Activated CD8-positive, alpha-beta memory T cell treated with anti-CD3 and anti-CD28 coated beads, Interleukin-2, amount 50 U/mL, for 4 hours (primary cell): Measurements from ENCODE around the gene MEGF8.

Experiments used
- DNase-seq: peaks from one replicate; pipeline ENCODE4 v3.0.0-alpha.2; 2020

The MEGF8 gene

DNA sequence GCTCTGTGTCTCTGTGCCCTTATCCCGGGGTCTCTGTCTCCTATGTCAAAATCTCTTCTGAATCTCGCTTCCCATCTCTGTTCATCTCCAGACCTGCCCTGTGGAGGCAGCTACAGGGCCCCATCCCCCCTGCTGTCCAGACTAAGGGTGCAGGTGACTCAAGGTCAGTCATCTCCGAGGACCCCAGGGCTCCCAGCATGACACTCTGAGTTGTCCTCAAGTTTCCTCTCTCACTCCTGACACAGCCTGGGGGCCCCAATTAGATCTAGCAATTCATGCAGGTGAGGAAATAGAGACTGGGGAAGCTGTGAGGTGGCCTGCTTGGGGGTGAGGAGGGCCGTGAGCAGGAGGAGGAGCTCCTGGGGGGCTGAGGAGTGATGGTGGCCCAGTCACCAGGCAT is 66.7 kb downstream of the MEGF8 start:
- DNase-seq, result no peak

DNA sequence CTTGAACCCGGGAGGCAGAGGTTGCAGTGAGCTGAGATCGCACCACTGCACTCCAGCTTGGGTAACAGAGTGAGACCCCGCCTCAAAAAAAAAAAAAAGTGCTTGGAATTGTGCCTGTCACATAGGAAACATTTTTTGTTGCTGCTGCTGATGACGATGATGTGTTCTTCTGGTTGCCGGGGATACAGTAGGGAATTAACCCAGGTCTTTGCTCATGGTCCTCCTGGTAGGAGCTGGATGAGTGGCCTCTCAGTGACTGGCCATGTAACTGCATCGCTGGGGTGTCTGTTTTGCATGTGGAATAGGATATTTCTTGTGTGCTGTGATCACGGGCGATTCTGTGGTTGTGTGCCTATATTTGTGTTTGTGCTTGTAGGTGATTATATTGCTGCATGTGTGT is 69.3 kb downstream of the MEGF8 start:
- DNase-seq, result no peak

DNA sequence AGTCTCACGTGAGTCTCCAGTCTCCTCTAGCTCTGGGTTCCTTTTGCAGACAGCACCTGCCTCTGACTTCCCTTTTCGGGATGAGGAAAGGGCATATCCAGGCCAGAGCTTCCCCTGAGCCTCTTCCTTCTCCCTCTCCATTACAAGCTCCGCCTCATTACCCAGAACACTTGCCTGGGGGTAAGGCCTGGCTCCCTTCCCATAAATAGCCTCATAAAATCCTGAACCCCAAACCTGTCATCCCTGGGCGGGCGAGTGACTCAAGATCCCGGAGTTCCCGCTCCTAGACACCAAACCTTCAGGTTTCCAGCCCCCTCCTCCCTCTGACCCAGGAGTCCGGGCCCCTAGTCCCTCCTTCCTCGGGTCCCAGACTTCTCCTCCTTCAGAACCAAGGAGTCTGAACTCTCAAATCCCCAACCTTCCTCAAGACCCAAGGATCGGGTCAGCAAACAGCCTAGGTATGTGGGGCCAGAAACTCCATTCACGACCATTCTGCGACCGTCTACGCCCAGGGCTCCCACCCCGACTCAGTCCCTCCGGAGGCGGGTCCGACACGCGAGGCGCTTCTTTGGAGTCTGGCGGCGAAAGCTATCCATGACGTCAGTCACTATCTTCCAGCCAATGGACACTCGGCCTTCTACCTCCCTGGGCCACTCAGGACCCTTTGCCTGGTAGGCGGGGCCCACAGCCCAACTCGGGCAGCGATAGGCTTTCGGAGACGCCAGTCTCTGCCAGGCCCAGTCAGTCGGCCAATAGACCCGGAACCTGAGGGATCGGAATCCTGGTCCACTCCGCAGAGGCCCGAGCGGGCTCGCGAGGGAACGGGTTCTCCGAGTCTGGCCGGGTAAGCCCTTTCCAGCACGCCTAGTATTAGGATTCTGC is 71.2 kb downstream of the MEGF8 start:
- peak; percentile 90 for DNase-seq

DNA sequence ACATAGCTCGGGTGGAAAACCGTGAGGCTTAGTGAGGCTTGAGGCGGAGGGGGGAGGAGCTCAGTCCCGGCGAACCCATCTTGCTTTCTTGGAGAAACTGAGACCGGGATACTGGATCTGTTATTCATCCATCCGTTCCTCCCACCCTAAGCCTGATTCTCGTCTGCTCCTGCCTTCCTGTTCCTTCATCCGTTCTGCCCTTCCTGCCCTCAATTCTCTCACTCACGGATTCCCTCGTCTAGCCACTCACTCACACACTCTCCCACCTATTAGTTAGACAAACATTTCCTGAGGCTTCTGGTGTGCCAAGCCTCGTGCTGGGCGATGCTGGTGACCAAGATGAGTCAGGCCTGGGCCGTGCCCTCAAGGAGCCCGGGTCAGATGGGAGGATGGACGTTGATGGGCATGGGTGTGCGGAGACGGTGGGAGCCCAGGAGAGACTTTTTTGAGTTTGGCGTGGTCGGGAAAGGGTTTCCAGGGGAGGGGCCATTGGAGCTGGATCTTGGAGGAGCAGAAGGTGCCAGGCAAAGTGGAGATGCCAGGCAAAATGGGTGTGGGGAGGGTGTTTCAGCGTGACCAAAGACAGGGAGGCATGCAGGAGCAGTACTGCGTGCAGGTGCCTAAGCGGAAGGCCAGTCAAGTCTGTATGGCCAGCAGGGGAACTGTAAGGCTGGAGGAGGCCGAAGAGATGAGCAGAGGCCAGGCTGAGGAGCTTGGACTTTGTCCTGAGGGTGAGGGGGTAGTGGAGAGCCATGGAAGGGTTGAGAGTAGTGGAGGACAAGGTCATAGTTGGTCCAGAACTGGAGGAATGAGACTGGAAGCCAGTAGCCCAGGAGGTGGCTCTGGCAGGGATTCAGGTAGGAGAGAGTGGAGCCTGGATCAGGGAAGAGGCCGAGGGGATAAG is 72.1 kb downstream of the MEGF8 start:
- DNase-seq, result no peak

DNA sequence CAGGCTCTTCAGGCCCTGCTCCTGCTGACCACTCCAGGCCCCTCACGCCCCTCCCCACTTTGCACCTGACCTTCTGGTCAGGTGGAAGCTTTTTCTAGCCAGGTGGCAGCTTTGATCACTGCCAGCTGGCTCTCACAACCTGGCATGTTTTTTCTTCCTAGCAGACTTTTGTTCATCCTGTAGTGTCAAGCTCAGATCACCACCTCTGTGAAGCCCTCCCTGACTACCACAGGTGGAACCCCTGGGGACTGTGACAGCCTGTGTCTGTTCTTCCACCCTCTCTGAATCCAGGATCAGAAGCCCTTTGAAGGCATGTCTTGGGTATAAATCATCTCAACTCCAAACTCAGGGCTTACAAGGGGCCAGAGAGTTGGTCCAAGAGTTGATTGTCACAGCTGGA is 75.0 kb downstream of the MEGF8 start:
- no peak for DNase-seq

DNA sequence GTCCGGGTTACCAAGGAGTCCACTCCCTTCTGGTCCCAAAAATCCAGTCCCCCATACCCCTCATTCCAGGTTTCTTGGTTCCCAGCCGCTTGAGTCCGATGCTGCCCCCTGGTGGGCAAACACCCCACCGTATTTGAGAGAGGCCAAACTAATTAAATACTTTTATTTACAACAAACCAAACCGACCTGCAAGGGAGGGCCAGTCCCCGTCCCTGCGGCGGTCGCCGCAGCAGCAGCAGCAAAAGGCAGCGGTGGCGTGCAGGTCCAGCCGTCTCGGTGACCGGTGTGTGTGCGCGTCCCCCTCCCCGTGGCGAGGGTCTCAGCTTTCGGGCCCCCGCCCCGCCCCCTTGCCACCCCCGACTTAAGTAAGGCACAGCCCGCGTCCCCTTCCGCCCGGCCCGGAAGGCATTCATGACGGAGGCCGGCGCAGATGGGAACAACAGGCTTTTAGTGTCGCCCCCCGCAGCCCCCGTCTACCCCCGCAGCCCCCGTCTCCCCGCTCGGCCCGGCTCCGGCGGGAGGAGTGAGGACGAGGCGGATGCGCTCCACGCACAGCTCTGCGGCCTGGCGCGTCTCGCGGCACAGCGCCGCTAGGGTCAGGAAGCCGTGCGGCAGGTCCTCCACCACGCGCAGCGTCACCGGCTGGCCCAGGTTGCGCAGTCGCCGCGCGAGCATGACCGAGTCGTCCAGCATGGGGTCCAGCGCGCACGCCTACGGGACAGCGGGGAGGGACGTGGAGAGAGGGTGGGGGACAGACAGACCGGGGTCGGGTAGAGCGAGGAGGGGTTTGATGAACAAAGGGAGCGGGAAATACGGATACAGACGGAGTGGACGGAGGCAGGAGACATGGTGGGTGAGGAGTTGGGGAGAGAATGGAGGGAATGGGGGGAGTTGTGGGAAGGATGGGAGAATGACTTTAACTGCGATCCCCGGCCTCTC is 76.2 kb downstream of the MEGF8 start:
- peak; percentile 80 for DNase-seq

DNA sequence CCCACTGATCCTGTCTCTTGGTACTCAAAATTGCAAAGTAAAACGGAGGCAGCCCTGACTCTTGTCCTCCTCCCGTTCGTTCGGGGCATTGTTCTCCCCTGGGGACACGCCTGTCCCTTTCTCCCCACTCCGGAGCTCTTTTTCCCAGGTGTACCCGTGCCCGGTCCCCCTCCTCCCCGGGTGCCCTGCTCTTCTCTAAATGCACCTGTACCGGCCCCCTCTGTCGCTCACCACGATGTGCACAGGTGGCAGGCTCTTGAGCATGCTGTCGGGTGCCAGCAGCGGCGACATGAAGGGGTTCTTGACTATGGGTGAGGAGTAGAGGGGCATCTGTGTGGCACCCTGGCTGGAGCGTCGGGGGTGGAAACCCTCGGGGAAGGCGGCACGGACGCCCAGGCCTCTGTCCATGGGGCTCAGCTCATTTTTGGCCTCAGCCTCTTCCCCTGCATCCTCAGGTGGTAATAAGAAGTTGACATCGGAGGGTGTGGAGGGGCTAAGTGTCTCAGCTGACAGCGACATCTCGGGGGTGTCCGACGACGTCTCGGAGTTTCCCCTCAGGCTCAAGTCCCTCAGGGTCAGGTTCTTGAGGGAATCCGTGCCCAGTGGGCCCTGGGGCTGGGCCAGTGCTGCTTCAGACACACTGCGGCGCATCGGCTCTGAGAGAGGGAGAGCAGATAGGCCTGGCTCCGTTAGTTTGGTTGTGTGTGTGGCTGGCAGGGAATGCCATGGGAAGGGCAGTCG is 77.1 kb downstream of the MEGF8 start:
- DNase-seq, result no peak

DNA sequence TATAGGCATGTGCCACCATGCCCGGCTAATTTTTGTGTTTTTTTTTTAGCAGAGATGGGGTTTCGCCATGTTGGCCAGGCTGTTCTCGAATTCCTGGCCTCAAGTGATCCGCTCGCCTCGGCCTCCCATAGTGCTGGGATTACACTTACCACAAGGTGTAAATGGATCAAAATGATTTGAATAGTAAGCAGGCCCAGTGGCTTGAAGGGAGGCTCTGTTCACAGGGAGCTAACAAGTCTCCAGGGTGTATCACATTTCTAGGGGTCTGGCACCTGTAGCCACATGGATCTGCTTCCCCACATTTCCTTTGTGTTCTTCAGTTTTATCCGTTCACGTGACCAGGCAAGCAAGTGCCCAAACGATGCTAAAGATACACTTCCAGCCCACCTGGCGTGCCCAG is 78.2 kb downstream of the MEGF8 start:
- DNase-seq, result no peak

DNA sequence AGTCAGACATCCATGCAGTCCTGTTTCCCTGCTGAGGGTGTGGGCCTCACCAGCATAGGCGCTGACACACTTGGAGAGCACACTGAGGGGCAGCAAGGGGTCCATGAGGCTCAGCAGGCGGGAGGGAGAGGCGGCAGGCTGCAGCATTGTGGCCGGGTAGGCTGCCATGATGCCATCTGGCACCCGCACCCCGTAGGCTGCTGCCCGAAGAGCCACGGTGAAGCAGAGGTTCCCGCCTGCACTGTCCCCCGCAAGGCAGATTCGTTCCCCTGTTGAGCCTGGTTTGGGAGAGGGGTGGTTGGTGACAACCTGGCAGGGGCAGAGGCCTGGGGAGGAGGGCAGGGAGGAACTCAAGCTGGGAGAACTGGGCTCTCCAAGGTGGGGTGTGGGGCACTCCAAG is 80.7 kb downstream of the MEGF8 start:
- no peak for DNase-seq

DNA sequence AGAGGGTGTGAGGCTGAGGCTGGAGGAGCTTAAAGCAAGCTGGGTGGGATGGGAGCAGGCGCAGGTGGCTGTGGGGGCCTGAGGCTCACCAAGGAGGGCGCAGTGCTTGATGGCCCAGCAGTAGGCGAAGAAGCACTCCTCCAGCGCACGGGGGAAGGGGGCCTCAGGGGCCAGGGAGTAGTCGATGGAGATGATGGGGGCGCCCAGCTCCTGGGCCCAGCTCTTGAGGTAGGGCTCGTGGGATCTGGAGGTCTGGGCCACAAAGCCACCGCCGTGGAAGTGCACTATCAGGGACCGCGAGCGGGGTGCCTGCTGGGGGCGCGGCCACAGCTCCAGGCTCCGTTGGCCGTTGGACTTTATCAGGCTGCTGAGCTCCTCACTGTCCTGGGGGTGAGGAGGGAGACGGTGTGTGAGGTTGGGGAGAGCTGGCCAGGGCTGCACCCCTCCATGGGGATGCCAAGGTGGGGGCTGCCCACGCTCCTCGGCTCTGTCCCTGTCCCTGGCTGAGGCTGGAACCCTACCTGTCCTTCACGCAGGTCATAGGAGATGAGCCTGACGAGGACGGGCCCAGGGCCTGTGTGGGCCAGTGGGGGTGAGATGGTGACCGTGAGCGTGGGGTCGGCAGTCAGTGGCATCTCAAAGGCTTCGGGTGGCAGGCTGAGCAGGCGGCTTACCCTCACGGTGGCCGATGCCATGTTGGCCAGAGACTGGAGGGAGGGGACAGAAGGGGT is 81.8 kb downstream of the MEGF8 start:
- DNase-seq, result no peak

DNA sequence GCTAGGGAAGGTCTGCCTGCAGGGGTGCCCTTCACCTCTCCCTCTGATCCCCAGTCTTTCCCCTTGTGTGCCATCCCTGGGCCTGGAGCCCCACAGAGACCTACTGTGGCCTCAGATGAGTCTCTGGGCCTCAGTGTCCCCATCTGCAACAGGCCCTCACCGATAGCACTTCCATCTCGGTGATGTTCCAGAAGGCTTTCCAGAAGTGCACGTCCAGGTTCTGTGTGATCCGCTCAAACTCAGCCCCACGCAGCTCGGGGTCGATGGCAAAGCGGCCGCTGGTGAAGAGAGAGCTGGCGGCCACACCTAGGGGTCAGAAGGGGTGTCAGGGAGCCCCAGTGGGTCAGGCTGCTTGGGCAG is 82.4 kb downstream of the MEGF8 start:
- no peak for DNase-seq

DNA sequence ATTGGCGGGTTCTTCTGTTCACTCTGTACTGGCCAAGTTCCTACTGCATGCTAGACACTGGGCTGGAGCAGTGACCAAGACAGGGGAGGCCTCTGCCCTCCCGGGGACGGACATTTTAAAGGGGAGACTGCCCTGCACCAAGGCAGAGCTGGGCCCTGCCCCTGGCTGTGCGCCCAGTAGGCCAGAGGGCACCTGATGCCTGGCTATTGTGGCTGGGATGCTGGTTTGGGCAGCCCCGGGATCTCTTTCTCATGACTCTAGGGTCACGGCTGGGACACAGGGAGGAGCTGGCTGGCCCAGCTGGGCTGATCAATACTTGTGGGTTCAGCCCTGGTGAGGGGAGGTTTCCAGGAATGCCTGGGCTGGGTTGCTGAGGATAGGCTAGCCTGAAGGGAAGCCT is 84.0 kb downstream of the MEGF8 start:
- DNase-seq, result no peak

DNA sequence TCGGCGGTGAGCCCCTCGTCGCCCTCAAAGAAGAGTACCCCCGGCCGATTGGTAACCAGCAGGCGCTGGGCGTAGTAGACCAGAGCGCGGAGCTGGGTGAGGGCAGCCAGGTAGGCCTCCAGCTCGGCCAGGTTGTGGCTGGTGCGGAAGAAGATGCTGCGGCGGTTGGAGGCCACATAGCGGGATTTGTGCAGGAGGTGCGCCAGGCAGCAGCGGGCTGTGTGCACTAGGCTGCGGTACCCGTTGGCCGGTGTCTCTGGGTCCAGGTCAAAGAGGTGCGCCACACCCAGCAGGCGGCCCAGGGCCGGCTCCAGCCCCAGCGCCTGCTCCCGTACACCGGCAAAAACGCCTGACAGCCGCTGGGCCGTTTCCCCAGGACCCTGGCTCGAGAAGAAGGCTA is 84.9 kb downstream of the MEGF8 start:
- DNase-seq, result no peak

DNA sequence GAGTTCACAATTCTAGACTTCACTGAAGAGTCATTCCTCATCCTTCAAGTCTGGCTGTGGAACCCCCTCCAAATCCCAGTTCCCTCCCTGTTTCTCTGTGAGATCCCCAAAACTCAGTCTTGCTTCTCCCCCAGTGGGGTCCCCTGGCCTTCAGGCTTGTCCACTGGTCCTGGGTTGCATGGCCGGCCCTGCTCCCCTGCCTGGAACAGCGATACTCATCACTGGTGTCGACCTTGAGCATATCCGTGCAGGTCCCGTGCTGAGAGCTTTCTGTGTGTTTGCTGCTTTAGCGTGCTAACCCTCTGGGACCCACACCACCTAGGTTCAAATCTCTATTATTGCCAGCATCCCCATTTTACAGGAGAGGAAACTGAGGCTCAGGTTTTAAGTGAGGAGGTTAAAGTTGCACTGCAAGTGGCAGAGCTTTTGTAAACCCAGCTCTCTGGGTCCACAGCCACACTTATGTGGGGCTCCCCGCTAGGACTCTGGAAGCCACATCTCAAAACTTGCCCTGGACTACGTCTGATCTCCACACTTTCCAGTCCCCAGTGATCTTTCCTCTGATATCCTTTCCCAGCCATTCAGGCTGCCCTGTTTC is 86.2 kb downstream of the MEGF8 start:
- DNase-seq, result no peak

DNA sequence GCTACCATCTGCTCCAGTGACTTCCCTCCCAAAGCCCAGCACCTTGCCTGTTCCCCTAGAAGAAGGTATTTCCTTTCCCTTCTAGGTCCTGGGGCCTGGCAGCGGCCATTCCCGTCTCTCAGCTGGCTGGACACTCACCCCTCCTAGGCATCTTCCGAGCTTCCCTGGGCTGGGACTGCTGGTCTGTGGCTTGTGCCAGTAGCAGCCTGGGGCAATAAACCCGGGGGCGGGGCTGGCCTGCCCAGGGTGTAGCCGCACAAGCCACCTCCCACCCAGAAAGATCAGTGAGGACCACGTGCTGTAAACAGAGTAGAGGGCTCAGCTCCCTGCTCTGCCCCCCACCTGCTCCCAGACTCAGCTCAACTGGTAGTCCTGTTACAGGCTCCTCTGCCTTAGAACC is 86.8 kb downstream of the MEGF8 start:
- no peak for DNase-seq

DNA sequence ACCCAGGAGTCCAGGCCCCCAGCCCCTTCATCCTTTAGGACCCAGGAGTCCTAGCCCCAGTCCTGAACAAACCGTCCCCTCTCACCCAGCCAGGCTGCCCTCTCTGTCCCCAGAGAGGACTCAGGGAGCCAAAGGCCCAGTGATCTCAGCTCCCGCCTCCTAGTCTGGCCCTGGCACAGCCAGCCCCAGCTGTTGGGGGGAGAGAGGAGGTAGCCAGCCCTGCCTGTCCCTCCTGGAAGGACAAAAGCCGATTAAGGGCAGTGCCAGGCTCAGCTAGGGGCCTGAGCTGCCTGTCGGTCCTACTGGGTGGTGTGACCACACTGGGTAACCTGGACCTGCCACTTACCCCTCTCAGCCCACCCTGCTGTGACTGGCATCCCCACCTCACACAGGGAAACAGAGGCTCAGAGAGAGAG is 87.2 kb downstream of the MEGF8 start:
- DNase-seq, result no peak

DNA sequence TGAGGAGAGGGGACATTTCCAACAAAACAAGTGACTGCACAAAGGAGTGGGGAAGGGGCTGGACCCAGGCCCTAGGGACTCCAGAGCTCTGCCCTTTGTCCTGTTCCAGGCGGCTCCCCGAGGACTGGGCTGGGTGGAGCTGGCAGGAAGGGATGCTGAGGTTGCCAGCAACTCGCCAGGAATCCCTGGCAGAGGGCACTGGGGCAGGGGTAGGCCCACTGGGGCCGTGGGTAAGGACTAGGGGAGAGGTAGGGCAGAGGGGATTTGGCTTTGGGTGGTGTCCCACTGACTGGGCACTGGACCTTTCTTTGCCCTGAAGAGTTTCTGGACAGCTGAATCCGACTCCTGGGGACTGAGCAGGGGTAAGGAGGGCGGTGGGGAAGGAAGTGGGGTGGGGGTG is 93.9 kb downstream of the MEGF8 start:
- DNase-seq, result no peak

DNA sequence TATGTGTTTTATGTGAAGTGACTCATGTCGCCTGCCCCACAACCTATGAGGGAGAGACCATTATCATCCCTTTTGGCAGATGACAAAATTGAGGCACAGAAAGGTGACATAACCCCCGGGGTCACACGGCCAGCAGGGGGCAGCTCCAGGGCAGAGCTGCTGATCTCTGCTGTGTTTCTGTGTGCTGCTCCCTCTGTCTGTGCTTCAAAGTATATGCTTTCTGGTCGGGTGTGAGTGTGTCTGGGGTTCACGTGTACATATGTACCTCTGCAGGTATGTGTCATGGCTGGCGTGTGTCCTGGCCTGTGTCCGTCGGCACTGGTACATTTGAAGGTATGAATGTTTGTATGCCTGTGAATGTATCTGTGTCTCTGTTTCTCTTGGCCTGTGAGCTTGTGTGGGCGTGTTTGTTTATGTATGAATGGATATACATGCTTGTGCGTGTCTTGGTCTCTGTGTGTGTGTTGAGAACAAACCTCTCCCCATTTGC is 94.7 kb downstream of the MEGF8 start:
- DNase-seq, result peak; percentile 78

DNA sequence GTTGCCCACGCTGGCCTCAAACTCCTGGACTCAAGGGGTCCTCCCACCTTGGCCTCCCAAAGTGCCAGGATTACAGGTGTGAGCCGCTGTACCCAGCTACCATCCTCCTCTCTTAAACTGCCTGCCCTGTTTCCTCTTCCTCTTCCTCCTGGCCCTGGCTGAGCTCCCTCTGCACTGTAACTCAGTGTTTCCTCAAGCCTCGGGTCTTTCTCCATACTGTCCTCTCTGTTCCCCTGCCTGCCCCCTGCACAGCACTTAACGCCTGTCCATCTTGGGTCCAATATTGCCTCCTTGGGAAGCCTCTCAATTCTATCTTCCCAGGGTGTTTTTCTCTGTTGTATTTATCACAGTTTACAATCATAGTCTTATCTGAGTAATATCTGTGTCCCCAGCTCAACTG is 95.7 kb downstream of the MEGF8 start:
- DNase-seq, result no peak

DNA sequence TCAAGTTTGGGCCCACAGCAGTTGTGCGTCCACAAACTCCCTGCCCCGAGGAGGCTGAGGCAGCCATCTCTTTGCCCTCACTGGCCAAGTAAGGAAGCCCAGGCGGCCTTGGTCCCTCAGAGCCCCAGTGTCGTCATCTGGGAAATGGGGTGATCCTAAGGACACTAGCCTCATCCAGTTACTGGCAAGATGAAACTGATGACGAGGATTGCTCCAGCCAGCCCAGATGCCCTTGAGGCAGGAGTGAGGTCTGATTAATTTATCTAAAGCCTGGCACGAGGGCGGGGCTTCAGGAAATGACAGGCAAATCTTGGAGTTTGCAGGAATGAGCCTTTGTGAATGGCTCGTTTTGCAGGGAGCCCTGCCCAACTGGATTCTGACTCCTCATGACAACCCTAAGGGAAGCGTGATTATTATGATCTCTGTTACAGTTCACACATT is 96.2 kb downstream of the MEGF8 start:
- DNase-seq, result no peak
